HG02763 (cell line): Measurements from ENCODE around the gene PTPRZ1.
A peak's percentile ranks its signal among the peaks of the same experiment; 100 is the strongest.

Experiments
- ATAC-seq: cut with Tn5 transposase; IDR thresholded peaks from one replicate; pipeline ENCODE4 v1.9.1; 2021; ENCODE audit warnings: mild to moderate bottlenecking, moderate library complexity; ENCODE audit not compliant: unreplicated experiment

PTPRZ1 gene

GRCh38 chr7:122040147-122040546, 167.2 kb downstream of the PTPRZ1 start:
- ATAC-seq: no peak

GRCh38 chr7:122046402-122046801, 173.4 kb downstream of the PTPRZ1 start:
- no peak for ATAC-seq

GRCh38 chr7:122054393-122054792, 181.4 kb downstream of the PTPRZ1 start:
- no peak for ATAC-seq

GRCh38 chr7:122055073-122055472, 182.1 kb downstream of the PTPRZ1 start:
- ATAC-seq: no peak

- ATAC-seq: no peak
Observed at GRCh38 chr7:122056977-122057376, 184.0 kb downstream of the PTPRZ1 start.

- ATAC-seq: no peak
Observed at GRCh38 chr7:122059542-122059941, 186.6 kb downstream of the PTPRZ1 start.

- ATAC-seq: no peak
Observed at GRCh38 chr7:122063146-122063545, 190.2 kb downstream of the PTPRZ1 start.

- ATAC-seq: no peak
Observed at GRCh38 chr7:122064971-122065370, 192.0 kb downstream of the PTPRZ1 start.

- no peak for ATAC-seq
Observed at GRCh38 chr7:122067077-122067476, 194.1 kb downstream of the PTPRZ1 start.

GRCh38 chr7:122068046-122068445, 195.1 kb downstream of the PTPRZ1 start:
- no peak for ATAC-seq

- ATAC-seq: no peak
Observed at GRCh38 chr7:122068999-122069398, 196.0 kb downstream of the PTPRZ1 start.

GRCh38 chr7:122070062-122070461, 197.1 kb downstream of the PTPRZ1 start:
- no peak for ATAC-seq

- no peak for ATAC-seq
Observed at GRCh38 chr7:122070834-122071233, 197.9 kb downstream of the PTPRZ1 start.

GRCh38 chr7:122072272-122072671, 199.3 kb downstream of the PTPRZ1 start:
- no peak for ATAC-seq

- ATAC-seq: no peak
Observed at GRCh38 chr7:122072924-122073599, 200.1 kb downstream of the PTPRZ1 start.

- ATAC-seq: no peak
Observed at GRCh38 chr7:122073635-122074034, 200.7 kb downstream of the PTPRZ1 start.

- ATAC-seq: no peak
Observed at GRCh38 chr7:122082160-122082559, 209.2 kb downstream of the PTPRZ1 start.

GRCh38 chr7:122082670-122083069, 209.7 kb downstream of the PTPRZ1 start:
- no peak for ATAC-seq

GRCh38 chr7:122092964-122093797, 220.2 kb downstream of the PTPRZ1 start:
- ATAC-seq: peak; percentile 94

- ATAC-seq: no peak
Observed at GRCh38 chr7:122094549-122094948, 221.6 kb downstream of the PTPRZ1 start.

- no peak for ATAC-seq
Observed at GRCh38 chr7:122095642-122096041, 222.7 kb downstream of the PTPRZ1 start.

GRCh38 chr7:122100021-122100420, 227.1 kb downstream of the PTPRZ1 start:
- no peak for ATAC-seq
